GM06990 (cell line): ENCODE data around the gene DOCK1.

Experiments used
- DNase-seq: peaks from one replicate; pipeline ENCODE4 v3.0.0-alpha.2; 2011; ENCODE audit not compliant: insufficient read length; ENCODE audit errors: extremely low read depth
- H3K27me3 ChIP-seq: replicated peaks from 2 replicates; pipeline ENCODE4 v1.6.0; 2011; ENCODE audit warnings: low read length; ENCODE audit not compliant: control insufficient read depth, insufficient read depth
- H3K36me3 ChIP-seq: 2 replicates; pipeline ENCODE4 v1.5.1; 2011; ENCODE audit warnings: low read length; ENCODE audit not compliant: control insufficient read depth, insufficient read depth
- H3K4me3 ChIP-seq: replicated peaks from 2 replicates; pipeline ENCODE4 v1.5.1; 2011; ENCODE audit warnings: low read depth, mild to moderate bottlenecking, control low read depth, low read length
- CTCF ChIP-seq: IDR thresholded peaks from 2 replicates; pipeline ENCODE4 v1.5.1; 2011; ENCODE audit warnings: low read length, control low read depth, mild to moderate bottlenecking, inconsistent platforms; ENCODE audit not compliant: insufficient read depth, poor library complexity, severe bottlenecking

The DOCK1 gene

GRCh38 chr10:127148066-127148932, 243.1 kb downstream of the DOCK1 start:
- DNase-seq: no peak
- Histone ChIP-seq H3K27me3 (no peaks in the 10 kb centered on the region), H3K36me3 (no peaks in the 10 kb centered on the region), H3K4me3 (no peak overlapping the region)
- TF ChIP-seq CTCF: no peak

GRCh38 chr10:127148933-127149220, 243.6 kb downstream of the DOCK1 start:
- Histone ChIP-seq H3K4me3 (no peak overlapping the region), H3K27me3 (no peaks in the 10 kb centered on the region), H3K36me3 (no peaks in the 10 kb centered on the region)
- no peak for DNase-seq
- TF ChIP-seq CTCF: no peak

GRCh38 chr10:127149501-127150081, 244.4 kb downstream of the DOCK1 start:
- Histone ChIP-seq H3K27me3 (no peaks in the 10 kb centered on the region), H3K4me3 (no peak overlapping the region), H3K36me3 (no peaks in the 10 kb centered on the region)
- TF ChIP-seq CTCF: no peak
- DNase-seq: no peak

- DNase-seq: no peak
- no peaks in the 10 kb centered on the region for H3K27me3 ChIP-seq
- no peak for TF ChIP-seq CTCF
- H3K4me3 ChIP-seq: no peak overlapping the region
- H3K36me3 ChIP-seq: no peaks in the 10 kb centered on the region
These were observed 244.9 kb downstream of the DOCK1 start for GRCh38 chr10:127150136-127150535.

GRCh38 chr10:127151541-127151940, 246.3 kb downstream of the DOCK1 start:
- no peaks in the 10 kb centered on the region for H3K27me3 ChIP-seq
- no peaks in the 10 kb centered on the region for H3K36me3 ChIP-seq
- no peak for DNase-seq
- no peak for TF ChIP-seq CTCF
- no peak overlapping the region for H3K4me3 ChIP-seq
